Omental fat pad (tissue), 4 donors: Measurements from ENCODE around the gene PLAGL2. TPM values are rescaled to one million over a fixed set of nuclear protein-coding genes. Genes with fewer than 3 reads are reported as not detected.

Source experiments
- ATAC-seq: fragments of 150-250 bp; one replicate; pipeline ENCODE4 v1.9.1; 2016; ENCODE audit warnings: mild to moderate bottlenecking, moderate library complexity; ENCODE audit not compliant: low FRiP score
- DNase-seq: peaks from one replicate; pipeline ENCODE4 v3.0.0-alpha.2; 2019; ENCODE audit warnings: low spot score
- total RNA-seq, 4 donors: library from RNA; depleted of rRNA; stranded (reverse); fragments of >200 nt; gene quantifications; one replicate each; pipeline ENCODE4 v1.1.0, GENCODE V29; 2016
- TF ChIP-seq, protein P1 (sequence below), 3 donors: fragments of 450-650 bp; IDR thresholded peaks; one replicate each; pipeline ENCODE4 v1.5.1; 2016 to 2017; ENCODE audit warnings: antibody characterized with exemption in 3 of 3, mild to moderate bottlenecking in 3 of 3, moderate library complexity in 2 of 3

PLAGL2 gene
- total RNA-seq, 4 donors from 2014 or later: 4.1 to 12.5 (median 8.1) TPM

DNA sequence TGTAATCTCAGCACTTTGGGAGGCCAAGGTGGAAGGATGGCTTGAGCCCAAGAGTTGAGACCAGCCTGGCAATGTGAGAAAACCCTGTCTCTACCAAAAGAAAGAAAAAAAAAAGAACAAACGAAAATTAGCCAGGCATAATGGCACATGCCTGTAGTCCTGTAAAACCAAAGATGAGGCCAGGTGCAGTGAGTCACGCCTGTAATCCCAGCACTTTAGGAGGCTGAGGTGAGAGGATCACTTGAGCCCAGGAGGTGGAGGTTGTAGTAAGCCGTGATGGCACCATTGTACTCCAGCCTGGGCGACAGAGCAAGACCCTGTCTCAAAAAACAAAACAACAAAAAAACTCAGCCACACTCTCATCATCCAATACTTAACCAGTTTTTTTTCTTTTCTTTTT lies 37.4 kb upstream of the PLAGL2 start:
- no peak for ATAC-seq
- TF ChIP-seq, protein P1, sequence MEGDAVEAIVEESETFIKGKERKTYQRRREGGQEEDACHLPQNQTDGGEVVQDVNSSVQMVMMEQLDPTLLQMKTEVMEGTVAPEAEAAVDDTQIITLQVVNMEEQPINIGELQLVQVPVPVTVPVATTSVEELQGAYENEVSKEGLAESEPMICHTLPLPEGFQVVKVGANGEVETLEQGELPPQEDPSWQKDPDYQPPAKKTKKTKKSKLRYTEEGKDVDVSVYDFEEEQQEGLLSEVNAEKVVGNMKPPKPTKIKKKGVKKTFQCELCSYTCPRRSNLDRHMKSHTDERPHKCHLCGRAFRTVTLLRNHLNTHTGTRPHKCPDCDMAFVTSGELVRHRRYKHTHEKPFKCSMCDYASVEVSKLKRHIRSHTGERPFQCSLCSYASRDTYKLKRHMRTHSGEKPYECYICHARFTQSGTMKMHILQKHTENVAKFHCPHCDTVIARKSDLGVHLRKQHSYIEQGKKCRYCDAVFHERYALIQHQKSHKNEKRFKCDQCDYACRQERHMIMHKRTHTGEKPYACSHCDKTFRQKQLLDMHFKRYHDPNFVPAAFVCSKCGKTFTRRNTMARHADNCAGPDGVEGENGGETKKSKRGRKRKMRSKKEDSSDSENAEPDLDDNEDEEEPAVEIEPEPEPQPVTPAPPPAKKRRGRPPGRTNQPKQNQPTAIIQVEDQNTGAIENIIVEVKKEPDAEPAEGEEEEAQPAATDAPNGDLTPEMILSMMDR (IDR thresholded peaks at IDR 0.05): no peak
- DNase-seq: no peak

GRCh38 chr20:32244150-32244823 lies 36.7 kb upstream of the PLAGL2 start:
- TF ChIP-seq, protein P1 (IDR thresholded peaks at IDR 0.05): no peak
- DNase-seq: no peak
- no peak for ATAC-seq

DNA sequence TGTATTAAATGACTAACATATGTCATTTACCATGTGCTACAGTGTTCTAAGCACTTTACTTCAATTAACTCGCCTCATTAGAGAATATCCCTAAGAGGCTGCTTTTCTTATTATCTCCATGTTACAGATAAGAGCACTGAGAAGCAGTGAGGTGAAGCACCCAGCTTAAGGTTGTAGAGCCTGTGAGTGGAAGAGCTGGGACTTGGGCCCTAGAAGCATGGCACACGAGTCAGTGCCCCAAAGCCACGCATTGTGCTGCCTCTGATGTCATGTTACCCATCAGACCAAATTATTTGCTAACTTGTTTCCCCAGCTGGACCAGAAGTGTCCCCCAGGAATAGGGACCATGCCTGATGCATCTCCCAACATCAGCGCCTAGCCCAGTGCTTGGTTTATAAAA lies 34.3 kb upstream of the PLAGL2 start:
- TF ChIP-seq, protein P1 (IDR thresholded peaks at IDR 0.05): no peak
- ATAC-seq: no peak
- DNase-seq: no peak

DNA sequence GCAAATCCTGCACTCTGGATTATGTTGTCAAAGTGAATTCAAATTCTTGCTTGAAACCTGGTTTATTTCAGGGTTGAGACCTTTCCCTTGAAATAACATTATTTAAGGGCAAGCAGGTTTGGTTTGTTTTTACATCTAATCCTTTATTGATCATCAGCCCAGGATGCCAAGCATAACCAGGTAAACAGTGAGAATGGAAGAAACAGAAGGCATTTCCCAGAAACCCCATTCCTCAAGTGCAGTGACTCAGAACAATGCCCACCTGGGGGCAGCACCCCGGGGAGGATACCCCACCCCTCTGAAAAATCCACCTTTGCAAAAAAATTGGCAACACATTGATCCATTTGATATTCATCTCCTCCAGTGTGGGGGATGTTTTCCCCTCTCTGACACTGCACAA lies 32.7 kb upstream of the PLAGL2 start:
- TF ChIP-seq, protein P1 (IDR thresholded peaks at IDR 0.05): no peak
- ATAC-seq: no peak
- no peak for DNase-seq

GRCh38 chr20:32238483-32239425 lies 31.2 kb upstream of the PLAGL2 start:
- ATAC-seq (no peak), DNase-seq (no peak)
- TF ChIP-seq, protein P1 (IDR thresholded peaks at IDR 0.05): no peak

- DNase-seq (no peak), ATAC-seq (no peak)
- TF ChIP-seq, protein P1 (IDR thresholded peaks at IDR 0.05): no peak
Measured at GRCh38 chr20:32237419-32237818, 29.9 kb upstream of the PLAGL2 start.
